H1 (cell line): ENCODE data around the gene DBX1. TPM values are rescaled to one million over a fixed set of nuclear protein-coding genes. Genes with fewer than 3 reads are reported as not detected.

Experiments used
- BRCA1 ChIP-seq: IDR thresholded peaks from 2 replicates; pipeline ENCODE4 v1.6.1; 2012; ENCODE audit warnings: low read depth, low read length, improper control_type of control experiment
- CBX8 ChIP-seq: fragments of 300-800, 300-1000 bp; sonication (generic); IDR thresholded peaks from 2 replicates; pipeline ENCODE4 v1.7.1; 2016; ENCODE audit warnings: low read depth, low read length, borderline replicate concordance
- CHD1 ChIP-seq: IDR thresholded peaks from 2 replicates; pipeline ENCODE4 v1.6.1; 2012; ENCODE audit warnings: low read depth, low read length, improper control_type of control experiment
- CTBP2 ChIP-seq: IDR thresholded peaks from 2 replicates; pipeline ENCODE4 v1.7.0; 2011; ENCODE audit warnings: borderline replicate concordance, mild to moderate bottlenecking, moderate library complexity, mixed read lengths, low read length; ENCODE audit not compliant: insufficient read depth, insufficient read length
- MAFK ChIP-seq: IDR thresholded peaks from 2 replicates; pipeline ENCODE4 v1.6.1; 2012; ENCODE audit warnings: low read depth, mild to moderate bottlenecking, improper control_type of control experiment, low read length
- POLR2A ChIP-seq, 2 experiments: IDR thresholded peaks; 1 replicate in 1 of 2; 2 replicates in 1 of 2; pipeline ENCODE4 v1.6.1; 2011; ENCODE audit warnings: low read depth in 2 of 2, low read length in 2 of 2, mild to moderate bottlenecking in 2 of 2; ENCODE audit errors: control extremely low read depth in 1 of 2
- SIRT6 ChIP-seq: IDR thresholded peaks from one replicate; pipeline ENCODE4 v1.7.1; 2012; ENCODE audit warnings: low read length, inconsistent platforms
- SP4 ChIP-seq: IDR thresholded peaks from 2 replicates; pipeline ENCODE4 v1.6.1; 2012; ENCODE audit warnings: low read length, inconsistent platforms
- polyA plus RNA-seq, 7 experiments: library from polyadenylated mRNA; depleted of rRNA in 3 of 7; stranded (reverse) in 5 of 7; unstranded in 2 of 7; fragments of >200 nt in 5 of 7; fragments of 200-250 nt in 2 of 7; gene quantifications; 1 replicate in 5 of 7; 2 replicates in 1 of 7; 4 replicates in 1 of 7; pipeline versions ENCODE4 v1.2.1 to v1.2.3, GENCODE V29; 2011 to 2013; ENCODE audit warnings: missing spikeins in 2 of 7, mixed read lengths in 2 of 7
- total RNA-seq: library from RNA; stranded (reverse); fragmentation: NEBNext Ultra II Directional; extraction: Animal tissue kit (Norgen Biotek cat#: 25700); gene quantifications from 2 replicates; pipeline ENCODE4 v1.2.1, GENCODE V29; 2021

DBX1 gene
- total and polyA plus RNA-seq, 2 of the 8 experiments (the other 6 are each of a cell fraction or from before 2014, with no cell fraction given), result not detected

DNA sequence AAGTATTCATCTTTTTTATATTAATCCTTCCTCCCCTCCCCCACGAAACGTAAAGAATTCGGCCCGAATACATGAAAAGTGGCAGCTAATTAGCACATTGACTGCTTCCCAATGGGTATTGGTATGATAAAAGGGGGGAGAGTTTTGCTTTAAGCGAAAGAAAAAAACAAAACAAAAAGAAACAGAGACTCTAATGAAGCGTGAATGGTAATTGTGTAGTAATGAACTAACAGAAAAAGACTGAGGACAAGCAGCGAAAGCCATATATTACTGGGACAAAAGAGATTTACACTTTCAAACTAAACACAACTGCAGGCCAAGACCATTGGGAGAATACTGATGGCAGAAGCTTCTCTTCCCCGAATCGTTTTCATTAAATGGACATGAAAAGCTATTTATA is 2.5 kb downstream of the DBX1 start (continued):
- TF ChIP-seq CBX8, result no peak; the same call in 1 of the 2 replicates
- no peak for TF ChIP-seq CHD1
- TF ChIP-seq BRCA1, result no peak
- no peak for TF ChIP-seq POLR2A (IDR thresholded peaks at IDR 0.05; ENCODE audit: control extremely low read depth in 1 of 2, low read depth in 2 of 2, low read length in 2 of 2)
- TF ChIP-seq SP4, result no peak
- no peak for TF ChIP-seq CTBP2
- TF ChIP-seq SIRT6, result no peak
- no peak for TF ChIP-seq MAFK
